GM21619 (cell line): ENCODE results near the gene SH3D21.

Source experiments
- ATAC-seq: cut with Tn5 transposase; IDR thresholded peaks from one replicate; pipeline ENCODE4 v1.9.1; 2021; ENCODE audit not compliant: unreplicated experiment

Gene SH3D21

DNA sequence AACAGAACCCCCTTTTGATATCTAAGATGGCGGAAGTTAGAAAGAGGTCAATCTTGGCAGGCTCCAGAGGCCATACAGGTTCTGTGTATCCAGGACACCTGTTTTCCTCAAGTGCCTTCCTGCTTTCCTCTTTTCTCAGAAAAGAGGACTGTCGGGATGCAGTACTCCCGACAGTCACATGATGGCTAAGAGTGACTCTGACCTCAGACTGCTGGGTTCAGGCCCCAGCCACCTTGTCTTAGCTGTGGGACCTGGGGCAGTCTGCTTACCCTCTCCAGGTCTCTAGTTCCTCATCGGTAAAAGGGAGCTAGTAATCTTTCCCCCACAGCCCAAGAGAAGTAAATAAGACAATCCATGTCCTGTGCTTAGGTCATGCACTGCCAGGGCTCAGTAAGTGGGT is 49.6 kb downstream of the SH3D21 start:
- no peak for ATAC-seq

DNA sequence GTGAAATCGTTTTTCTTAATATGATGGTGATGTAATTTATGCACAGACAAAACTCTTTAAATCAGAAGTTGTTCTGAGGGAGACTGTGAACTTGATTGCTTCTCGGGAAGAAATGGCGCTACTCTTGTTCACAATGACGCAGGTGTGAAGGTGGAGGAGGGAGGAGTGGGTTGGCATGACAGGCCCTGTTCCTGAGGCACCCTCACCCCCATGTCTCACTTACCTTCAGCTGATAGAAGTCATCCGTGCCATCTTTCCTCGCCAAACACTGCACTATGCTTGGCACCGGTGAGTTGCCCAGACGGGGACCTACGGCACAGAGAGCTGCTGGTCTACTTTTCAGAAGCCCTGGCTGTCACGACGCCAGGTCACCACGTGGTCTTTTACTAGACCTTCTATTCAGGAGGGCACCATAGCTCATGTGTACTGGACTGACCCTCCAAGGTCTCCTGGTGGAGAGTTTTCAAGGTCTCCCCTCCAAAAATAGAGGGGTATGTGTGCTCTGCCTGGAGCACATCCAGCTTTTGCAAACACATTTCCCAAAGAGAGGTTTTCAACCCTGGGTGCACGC is 52.4 kb downstream of the SH3D21 start:
- no peak for ATAC-seq

DNA sequence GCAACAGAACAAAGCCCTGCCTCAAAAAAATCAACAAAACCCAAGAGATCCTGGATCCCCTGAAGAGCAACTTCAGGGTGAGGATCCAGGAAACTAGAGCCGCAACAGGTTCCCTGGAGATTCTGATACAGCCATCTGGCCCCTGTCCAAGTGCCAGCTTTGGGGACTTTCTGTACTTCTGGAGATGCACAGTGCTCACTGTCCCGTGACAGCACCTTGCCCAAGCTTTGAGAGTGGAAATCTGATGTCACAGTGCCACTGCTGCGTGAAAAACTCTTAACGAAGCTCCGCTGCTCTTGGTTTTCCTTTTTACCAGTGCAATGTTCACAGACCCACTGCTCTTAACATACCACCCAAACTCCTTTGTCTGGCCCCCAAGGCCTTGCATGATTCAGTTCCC is 53.2 kb downstream of the SH3D21 start:
- ATAC-seq, result no peak

DNA sequence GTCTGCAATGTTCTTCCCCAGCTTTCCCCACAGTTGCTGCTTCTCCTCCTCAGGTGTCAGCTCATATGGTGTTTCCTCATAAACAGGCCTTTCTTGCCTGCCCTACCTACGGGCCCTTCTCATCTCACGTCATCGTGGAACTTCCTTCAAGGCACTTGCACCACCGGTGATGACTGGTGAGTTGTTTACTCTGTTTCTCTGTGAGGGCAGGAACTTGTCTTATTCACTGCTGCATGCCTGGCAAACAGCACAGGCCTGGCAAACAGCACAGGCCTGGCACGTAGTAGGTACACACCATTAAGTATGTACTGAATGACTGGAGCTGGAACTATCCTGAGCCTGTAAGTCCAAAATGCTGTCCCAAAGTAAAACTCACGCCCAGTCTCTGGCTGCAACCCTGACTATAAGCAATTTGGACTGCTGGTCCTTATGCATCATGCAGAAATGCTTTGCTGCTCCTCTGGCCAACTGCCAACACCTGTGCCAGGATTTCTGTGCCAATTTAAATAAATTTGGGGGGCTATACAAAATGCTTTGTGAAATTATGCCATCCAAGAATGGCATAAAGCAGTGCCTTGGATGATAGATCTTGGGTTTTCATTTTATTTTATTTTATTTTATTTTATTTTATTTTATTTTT is 53.9 kb downstream of the SH3D21 start:
- ATAC-seq, result no peak

DNA sequence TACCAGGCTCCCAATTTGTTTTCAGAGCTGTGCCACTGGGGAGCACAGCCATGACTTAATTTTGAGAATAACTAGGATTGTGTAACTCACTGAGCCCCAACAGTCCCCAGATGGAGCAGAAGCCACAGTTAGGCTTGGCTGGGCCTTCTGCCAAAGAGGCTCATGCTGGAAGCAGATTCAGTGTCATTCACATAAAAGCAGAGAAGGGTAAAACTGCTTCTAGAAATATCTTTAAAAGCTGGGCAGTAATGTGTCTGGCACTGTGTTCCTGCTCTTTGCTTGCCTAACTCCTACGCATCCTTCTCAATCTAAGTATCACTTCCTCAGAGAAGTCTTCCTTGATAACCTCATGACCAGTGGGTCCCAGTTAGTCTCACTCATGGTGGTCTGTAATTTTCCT is 59.2 kb downstream of the SH3D21 start:
- ATAC-seq, result no peak

DNA sequence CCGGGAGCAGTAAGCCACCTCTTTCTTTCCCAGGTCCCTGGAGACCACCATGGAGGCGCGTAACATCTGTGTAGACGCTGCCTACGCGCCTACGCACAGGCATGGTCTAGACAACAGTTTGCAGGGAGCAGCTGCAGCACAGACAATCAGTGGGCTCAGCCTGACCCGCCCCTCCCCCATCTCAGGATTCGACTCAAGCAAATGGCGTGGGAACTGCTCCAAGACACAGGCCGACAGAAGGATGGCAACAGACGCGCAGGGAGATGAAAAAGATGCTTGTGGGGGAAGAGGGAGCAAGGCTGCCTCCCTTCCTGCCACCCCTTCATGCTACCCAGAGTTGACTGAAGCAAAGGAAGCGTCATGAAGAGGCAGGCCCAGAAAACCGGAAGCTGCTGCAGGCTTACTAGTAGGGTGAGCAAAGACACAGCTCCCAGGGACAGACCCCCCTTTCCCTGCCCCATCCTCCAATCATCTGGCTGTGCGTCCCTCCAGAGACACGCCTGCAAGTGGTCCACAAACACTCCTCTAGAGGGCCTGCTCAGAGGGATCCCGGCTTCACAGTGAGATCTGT is 60.0 kb downstream of the SH3D21 start:
- no peak for ATAC-seq

DNA sequence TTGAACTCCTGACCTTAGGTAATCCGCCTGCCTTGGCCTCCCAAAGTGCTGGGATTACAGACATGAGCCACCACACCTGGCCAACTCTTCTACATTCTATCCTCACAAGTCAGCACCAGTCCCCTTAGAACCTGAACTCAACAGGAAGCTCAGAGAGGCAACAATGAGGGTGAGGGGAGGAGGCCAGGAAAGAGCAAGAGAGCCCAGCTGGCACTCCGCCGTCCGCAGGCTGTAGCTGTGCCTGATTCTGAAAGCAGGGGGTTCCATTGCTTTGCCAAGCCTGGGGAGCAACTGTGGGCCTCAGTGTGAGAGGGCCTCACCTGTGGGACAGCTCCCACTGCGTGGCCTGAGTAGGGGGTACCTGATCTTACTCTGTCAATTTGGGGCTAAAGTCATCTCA is 60.9 kb downstream of the SH3D21 start:
- ATAC-seq, result no peak

DNA sequence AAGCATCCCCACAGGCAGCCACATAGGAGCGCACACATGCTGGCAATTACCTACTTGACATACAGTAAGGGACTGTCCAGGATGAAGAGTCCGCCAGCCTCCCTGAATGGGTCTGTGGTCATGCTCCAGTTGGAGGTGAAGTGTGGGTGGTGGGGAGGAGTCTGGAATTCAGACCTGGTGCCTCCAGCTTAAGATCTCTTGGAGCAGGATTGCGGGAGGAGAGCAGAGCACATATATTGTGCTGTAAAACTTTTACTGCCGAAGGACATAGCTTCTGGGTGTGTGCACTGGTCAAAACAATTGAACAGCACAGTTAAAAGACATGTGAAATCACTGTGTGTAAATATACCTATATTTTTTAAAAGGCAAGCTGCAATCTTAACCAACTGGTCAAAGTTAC is 61.6 kb downstream of the SH3D21 start:
- ATAC-seq, result no peak

DNA sequence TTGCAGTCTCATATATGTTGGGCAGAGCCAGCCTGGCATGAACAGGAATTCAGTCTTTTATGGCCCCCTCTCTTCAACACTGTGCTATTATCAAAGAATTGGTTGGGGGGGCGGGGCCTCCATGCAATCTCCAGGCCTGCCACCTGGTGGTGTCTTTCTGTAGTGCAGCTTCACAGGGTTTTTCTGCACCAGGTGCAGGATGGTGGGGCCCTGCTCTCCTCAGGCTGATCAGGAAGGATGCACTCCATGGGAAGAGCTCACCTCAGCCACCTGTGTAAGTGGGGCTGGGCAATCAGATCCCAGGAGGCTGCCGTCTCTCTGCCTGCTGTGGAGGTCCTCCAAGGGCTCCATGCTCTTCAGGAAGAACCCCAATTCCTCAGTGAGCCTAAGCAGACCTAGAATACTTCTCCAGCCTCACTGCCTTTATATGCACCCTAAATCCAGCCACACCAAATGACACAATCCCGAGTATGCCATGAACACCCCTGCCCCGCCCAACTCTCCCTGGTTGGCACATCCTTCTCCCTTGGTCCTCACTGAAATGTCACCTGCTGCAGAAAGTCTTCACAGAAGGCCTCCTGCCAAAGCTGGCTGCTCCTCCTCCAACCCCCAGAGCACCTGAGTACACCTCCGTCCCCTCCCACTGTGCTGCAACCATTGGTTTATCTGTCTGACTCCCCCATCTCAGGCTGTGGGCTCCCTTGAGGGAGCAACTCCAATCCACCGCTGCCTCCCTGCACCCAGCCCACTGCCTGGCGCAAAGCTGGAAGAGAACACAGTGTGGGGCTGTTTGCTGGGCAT is 63.1 kb downstream of the SH3D21 start:
- ATAC-seq, result no peak
